ENCODE data around the gene EIF4A3. TPM values are rescaled to one million over a fixed set of nuclear protein-coding genes. Genes with fewer than 3 reads are reported as not detected.

The EIF4A3 gene
- total RNA-seq, 2 experiments from 2014 or later: 259 to 313 TPM

DNA sequence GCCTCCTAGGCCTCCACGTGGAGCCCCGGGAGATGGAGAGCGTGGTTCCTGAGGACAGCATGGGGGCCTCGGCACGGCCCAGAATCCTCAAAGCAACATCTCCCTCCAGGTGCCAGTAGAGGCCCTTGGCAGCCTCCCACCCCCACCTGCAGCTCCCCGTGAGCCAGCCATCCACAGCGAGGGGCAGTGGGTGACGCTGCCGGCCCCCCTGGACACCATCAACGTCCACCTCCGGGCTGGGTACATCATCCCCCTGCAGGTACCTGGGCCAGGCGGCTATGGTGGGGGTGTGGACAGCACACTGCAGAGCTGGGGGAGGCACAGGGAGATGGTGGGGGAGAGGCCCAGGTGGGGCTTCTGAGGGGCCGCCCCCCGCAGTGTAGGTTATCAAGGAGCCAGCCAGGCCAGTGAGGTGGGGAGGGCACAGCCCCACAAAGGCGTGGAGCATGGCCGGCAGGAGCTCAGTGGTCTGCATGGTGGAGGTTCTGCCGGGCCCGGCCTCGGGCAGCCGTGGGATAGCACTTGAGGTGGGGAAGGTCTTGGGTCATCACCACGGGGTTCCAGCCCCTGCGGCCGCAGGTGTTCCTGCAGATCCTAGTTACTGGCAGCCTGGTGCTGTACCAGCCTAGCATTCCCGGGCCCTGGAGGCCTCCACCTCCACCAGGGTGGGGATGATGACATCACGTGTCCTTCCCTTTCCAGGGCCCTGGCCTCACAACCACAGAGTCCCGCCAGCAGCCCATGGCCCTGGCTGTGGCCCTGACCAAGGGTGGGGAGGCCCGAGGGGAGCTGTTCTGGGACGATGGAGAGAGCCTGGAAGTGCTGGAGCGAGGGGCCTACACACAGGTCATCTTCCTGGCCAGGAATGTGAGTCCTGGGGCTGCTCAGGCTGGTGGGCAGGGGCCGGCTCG is 29.2 kb downstream of the EIF4A3 start:
- CTCF ChIA-PET (ENCODE audit: unreplicated experiment): no interaction called here
- Histone ChIP-seq H3K36me3 (ENCODE audit: insufficient read depth, low read length) (no peaks in the 10 kb centered on the region), H3K27ac (ENCODE audit: low read depth, low read length, poor library complexity, severe bottlenecking) (no peak overlapping the region), H3K9me3 (ENCODE audit: low read length) (no peaks in the 10 kb centered on the region), H3K4me2 (ENCODE audit: low read length) (no peak overlapping the region), H2AFZ (ENCODE audit: low read length) (no peak overlapping the region), H3K79me2 (ENCODE audit: insufficient read depth, low read depth, low read length) (no peaks in the 10 kb centered on the region), H3K4me1 (ENCODE audit: insufficient read depth, low read length, poor library complexity, severe bottlenecking) (peaks cover 3% of the 10 kb centered on the region), H3K4me3 (ENCODE audit: low read depth, low read length, poor library complexity, severe bottlenecking) (no peak overlapping the region), H3K9me2 (ENCODE audit: insufficient read depth, low read length) (no peaks in the 10 kb centered on the region), H4K20me1 (ENCODE audit: insufficient read depth, low read length) (no peaks in the 10 kb centered on the region)
- POLR2A ChIA-PET: no interaction called here
- intact Hi-C loops (cut with micrococcal nuclease; ENCODE audit: unreplicated experiment): no loop called here
- DNase-seq (ENCODE audit: low spot score): no peak
- TF ChIP-seq, protein P1, sequence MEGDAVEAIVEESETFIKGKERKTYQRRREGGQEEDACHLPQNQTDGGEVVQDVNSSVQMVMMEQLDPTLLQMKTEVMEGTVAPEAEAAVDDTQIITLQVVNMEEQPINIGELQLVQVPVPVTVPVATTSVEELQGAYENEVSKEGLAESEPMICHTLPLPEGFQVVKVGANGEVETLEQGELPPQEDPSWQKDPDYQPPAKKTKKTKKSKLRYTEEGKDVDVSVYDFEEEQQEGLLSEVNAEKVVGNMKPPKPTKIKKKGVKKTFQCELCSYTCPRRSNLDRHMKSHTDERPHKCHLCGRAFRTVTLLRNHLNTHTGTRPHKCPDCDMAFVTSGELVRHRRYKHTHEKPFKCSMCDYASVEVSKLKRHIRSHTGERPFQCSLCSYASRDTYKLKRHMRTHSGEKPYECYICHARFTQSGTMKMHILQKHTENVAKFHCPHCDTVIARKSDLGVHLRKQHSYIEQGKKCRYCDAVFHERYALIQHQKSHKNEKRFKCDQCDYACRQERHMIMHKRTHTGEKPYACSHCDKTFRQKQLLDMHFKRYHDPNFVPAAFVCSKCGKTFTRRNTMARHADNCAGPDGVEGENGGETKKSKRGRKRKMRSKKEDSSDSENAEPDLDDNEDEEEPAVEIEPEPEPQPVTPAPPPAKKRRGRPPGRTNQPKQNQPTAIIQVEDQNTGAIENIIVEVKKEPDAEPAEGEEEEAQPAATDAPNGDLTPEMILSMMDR (conservative IDR thresholded peaks at IDR 0.05; ENCODE audit: low read length): no peak
- TF ChIP-seq EZH2phosphoT487 (IDR thresholded peaks at IDR 0.05; ENCODE audit: borderline replicate concordance, low read depth, low read length): no peak
- no TSS peak for BruUV-seq (replicated peaks)

DNA sequence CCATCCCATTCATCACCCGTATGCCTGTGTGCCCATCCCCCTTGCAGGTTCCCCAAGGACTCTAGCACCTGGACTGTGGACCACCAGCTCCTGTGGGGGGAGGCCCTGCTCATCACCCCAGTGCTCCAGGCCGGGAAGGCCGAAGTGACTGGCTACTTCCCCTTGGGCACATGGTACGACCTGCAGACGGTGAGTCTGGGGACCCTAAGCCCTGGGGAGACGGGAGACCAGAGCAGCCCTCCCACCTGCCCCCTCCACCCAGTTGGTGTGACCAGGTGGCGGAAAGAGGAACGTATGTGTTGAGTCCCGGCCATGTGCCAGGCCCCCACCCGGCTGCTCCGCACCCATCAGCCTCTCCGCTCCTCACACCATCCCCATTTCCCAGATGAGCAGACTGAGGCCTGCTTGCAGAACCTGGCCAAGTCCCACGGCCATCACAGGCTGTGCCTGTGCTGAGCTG is 30.0 kb downstream of the EIF4A3 start:
- DNase-seq (ENCODE audit: low spot score): no peak
- BruUV-seq (replicated peaks): no TSS peak

More for the DNA sequence above, 30.0 kb downstream of the EIF4A3 start:
- CTCF ChIA-PET (ENCODE audit: unreplicated experiment): no interaction called here
- H3K79me2 ChIP-seq (ENCODE audit: insufficient read depth, low read depth, low read length): no peaks in the 10 kb centered on the region
- H3K4me1 ChIP-seq (ENCODE audit: insufficient read depth, low read length, poor library complexity, severe bottlenecking): peaks cover 8% of the 10 kb centered on the region
- H3K4me2 ChIP-seq (ENCODE audit: low read length): no peak overlapping the region
- H3K36me3 ChIP-seq (ENCODE audit: insufficient read depth, low read length): no peaks in the 10 kb centered on the region
- POLR2A ChIA-PET: no interaction called here
- H4K20me1 ChIP-seq (ENCODE audit: insufficient read depth, low read length): no peaks in the 10 kb centered on the region
- no peak overlapping the region for H3K4me3 ChIP-seq (ENCODE audit: low read depth, low read length, poor library complexity, severe bottlenecking)
- no peak overlapping the region for H2AFZ ChIP-seq (ENCODE audit: low read length)
- no peak for TF ChIP-seq EZH2phosphoT487 (IDR thresholded peaks at IDR 0.05; ENCODE audit: borderline replicate concordance, low read depth, low read length)
- TF ChIP-seq, protein P1 (conservative IDR thresholded peaks at IDR 0.05; ENCODE audit: low read length): no peak
- no peaks in the 10 kb centered on the region for H3K9me3 ChIP-seq (ENCODE audit: low read length)
- no peak overlapping the region for H3K27ac ChIP-seq (ENCODE audit: low read depth, low read length, poor library complexity, severe bottlenecking)
- no peaks in the 10 kb centered on the region for H3K9me2 ChIP-seq (ENCODE audit: insufficient read depth, low read length)
- intact Hi-C loops (cut with micrococcal nuclease; ENCODE audit: unreplicated experiment): no loop called here
